Prostate gland (tissue), 2 donors: ENCODE measurements around the gene CEP164.
"Not testable (repeated sequence)": the region's sequence is repeated elsewhere in the genome, so short reads cannot be mapped to it uniquely, and the experiment has no call there.

Experiments used
- CTCF ChIP-seq, 4 experiments: fragments of 200-600 bp in 2 of 4; fragments of 450-650 bp in 2 of 4; sonication (generic) in 2 of 4; IDR thresholded peaks; 1 replicate in 3 of 4; 2 replicates in 1 of 4; pipeline ENCODE4 v1.5.1; 2016 to 2019; ENCODE audit warnings: antibody characterized with exemption in 4 of 4, mild to moderate bottlenecking in 2 of 4, moderate library complexity in 2 of 4
- POLR2A ChIP-seq: fragments of 450-650 bp; IDR thresholded peaks from one replicate; pipeline ENCODE4 v1.6.1; 2016; ENCODE audit warnings: antibody characterized with exemption, mild to moderate bottlenecking
- POLR2AphosphoS5 ChIP-seq: sonication (generic); formaldehyde crosslinking; IDR thresholded peaks from one replicate; pipeline ENCODE4 v1.6.1; 2017; ENCODE audit warnings: antibody characterized with exemption

DNA sequence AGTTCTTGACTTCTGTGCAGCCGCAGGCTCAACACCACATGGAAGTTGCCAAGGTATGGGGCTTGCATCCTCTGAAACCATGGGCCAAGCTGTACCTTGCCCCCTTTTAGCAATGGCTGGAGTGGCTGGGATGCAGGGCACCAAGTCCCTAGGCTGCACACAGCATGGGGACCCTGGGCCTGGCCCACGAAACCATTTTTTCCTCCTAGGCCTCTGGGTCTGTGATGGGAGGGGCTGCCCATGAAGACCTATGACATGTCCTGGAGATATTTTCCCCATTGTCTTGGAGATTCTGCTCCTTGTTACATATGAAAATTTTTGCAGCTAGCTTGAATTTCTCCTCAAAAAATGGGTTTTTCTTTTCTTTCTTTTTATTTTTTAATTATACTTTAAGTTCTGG lies 71.0 kb downstream of the CEP164 start:
- not testable (repeated sequence) for TF ChIP-seq CTCF (IDR thresholded peaks at IDR 0.05); POLR2A; POLR2AphosphoS5
